SU-DHL-6 (cell line): ENCODE data around the gene ATP9B.
"Not testable (repeated sequence)": the region's sequence is repeated elsewhere in the genome, so short reads cannot be mapped to it uniquely, and the experiment has no call there.

Experiments used
- H2AFZ ChIP-seq: fragments of 200-600 bp; sonication (generic); 2 replicates; pipeline ENCODE4 v1.6.1; 2014; ENCODE audit warnings: low read depth, mild to moderate bottlenecking, moderate library complexity, mixed read lengths, antibody characterized with exemption, low read length; ENCODE audit not compliant: severe bottlenecking
- H3F3A ChIP-seq: fragments of 200-600 bp; shearing (Covaris generic); 2 replicates; pipeline ENCODE4 v1.6.0; 2016; ENCODE audit warnings: antibody characterized with exemption, mild to moderate bottlenecking; ENCODE audit not compliant: insufficient read depth
- H3K27ac ChIP-seq: fragments of 200-600 bp; sonication (generic); 2 replicates; pipeline ENCODE4 v1.5.1; 2016; ENCODE audit warnings: low read depth, mild to moderate bottlenecking, low read length, moderate library complexity, mixed read lengths
- H3K27me3 ChIP-seq: fragments of 200-600 bp; sonication (generic), shearing (Covaris generic); 2 replicates; pipeline ENCODE4 v1.6.0; 2014; ENCODE audit warnings: mild to moderate bottlenecking, low read length
- H3K36me3 ChIP-seq: fragments of 200-600 bp; sonication (generic); 2 replicates; pipeline ENCODE4 v1.6.1; 2014; ENCODE audit warnings: mild to moderate bottlenecking, low read length, mixed read lengths
- H3K4me2 ChIP-seq: fragments of 300-600, 200-600 bp; shearing (Covaris generic), sonication (generic); 2 replicates; pipeline ENCODE4 v1.6.0; 2014; ENCODE audit warnings: low read length, low read depth, mild to moderate bottlenecking; ENCODE audit not compliant: poor library complexity, severe bottlenecking
- H3K4me3 ChIP-seq: fragments of 200-600 bp; sonication (generic); 2 replicates; pipeline ENCODE4 v1.5.1; 2014; ENCODE audit warnings: antibody characterized with exemption, low read length, mild to moderate bottlenecking, mixed read lengths; ENCODE audit not compliant: insufficient read depth, poor library complexity, severe bottlenecking
- H3K79me2 ChIP-seq: fragments of 200-600 bp; sonication (generic); 2 replicates; pipeline ENCODE4 v1.6.1; 2014; ENCODE audit warnings: mild to moderate bottlenecking, low read length, moderate library complexity; ENCODE audit not compliant: insufficient read depth
- H3K9ac ChIP-seq: fragments of 200-600 bp; sonication (generic); 2 replicates; pipeline ENCODE4 v1.7.0; 2014; ENCODE audit warnings: mild to moderate bottlenecking, low read length
- H3K9me2 ChIP-seq: fragments of 200-600 bp; sonication (generic); replicated peaks from 2 replicates; pipeline ENCODE4 v1.6.1; 2014; ENCODE audit warnings: low read length; ENCODE audit not compliant: insufficient read depth
- H3K9me3 ChIP-seq: fragments of 200-600 bp; sonication (generic); 2 replicates; pipeline ENCODE4 v1.6.1; 2014; ENCODE audit warnings: low read length, mixed read lengths; ENCODE audit not compliant: insufficient read depth
- H4K20me1 ChIP-seq: fragments of 200-600 bp; sonication (generic); 2 replicates; pipeline ENCODE4 v1.6.1; 2014; ENCODE audit warnings: low read depth, mild to moderate bottlenecking, antibody characterized with exemption, low read length, moderate library complexity, mixed read lengths
- CTCF ChIP-seq: fragments of 200-600 bp; sonication (generic); IDR thresholded peaks from one replicate; pipeline ENCODE4 v1.5.1; 2017; ENCODE audit warnings: antibody characterized with exemption, mild to moderate bottlenecking, low read length, moderate library complexity; ENCODE audit not compliant: insufficient read depth, poor library complexity, severe bottlenecking
- EZH2phosphoT487 ChIP-seq: fragments of 200-600 bp; sonication (generic), shearing (Covaris generic); conservative IDR thresholded peaks from 2 replicates; pipeline ENCODE4 v1.6.1; 2018; ENCODE audit warnings: mild to moderate bottlenecking, antibody characterized with exemption, low read length, moderate library complexity, mixed read lengths

Gene ATP9B

GRCh38 chr18:79373736-79374135, 304.5 kb downstream of the ATP9B start:
- Histone ChIP-seq H3K9me3 (no peaks in the 10 kb centered on the region), H3K4me2 (no peak overlapping the region), H3K79me2 (no peaks in the 10 kb centered on the region), H3K9ac (no peak overlapping the region), H3K9me2 (no peaks in the 10 kb centered on the region), H4K20me1 (no peaks in the 10 kb centered on the region), H2AFZ (no peak overlapping the region), H3K36me3 (no peaks in the 10 kb centered on the region), H3K27ac (no peak overlapping the region), H3F3A (no peaks in the 10 kb centered on the region), H3K27me3 (no peaks in the 10 kb centered on the region), H3K4me3 (no peak overlapping the region)
- no peak for TF ChIP-seq EZH2phosphoT487

GRCh38 chr18:79374408-79375171, 305.4 kb downstream of the ATP9B start:
- no peak overlapping the region for H3K27ac ChIP-seq
- H3K4me2 ChIP-seq, result no peak overlapping the region
- no peaks in the 10 kb centered on the region for H3K9me3 ChIP-seq
- H3K27me3 ChIP-seq, result no peaks in the 10 kb centered on the region
- no peaks in the 10 kb centered on the region for H3K36me3 ChIP-seq
- no peaks in the 10 kb centered on the region for H3K9me2 ChIP-seq
- no peaks in the 10 kb centered on the region for H3F3A ChIP-seq
- H3K79me2 ChIP-seq, result no peaks in the 10 kb centered on the region
- no peak for TF ChIP-seq EZH2phosphoT487
- no peaks in the 10 kb centered on the region for H4K20me1 ChIP-seq
- H3K4me3 ChIP-seq, result no peak overlapping the region
- H2AFZ ChIP-seq, result no peak overlapping the region
- no peak overlapping the region for H3K9ac ChIP-seq

GRCh38 chr18:79375441-79376154, 306.4 kb downstream of the ATP9B start:
- Histone ChIP-seq H3K4me3 (no peak overlapping the region), H3K9me3 (no peaks in the 10 kb centered on the region), H3F3A (no peaks in the 10 kb centered on the region), H4K20me1 (no peaks in the 10 kb centered on the region), H3K9ac (no peak overlapping the region), H2AFZ (no peak overlapping the region), H3K36me3 (no peaks in the 10 kb centered on the region), H3K79me2 (no peaks in the 10 kb centered on the region), H3K9me2 (no peaks in the 10 kb centered on the region), H3K27ac (no peak overlapping the region), H3K4me2 (no peak overlapping the region), H3K27me3 (no peaks in the 10 kb centered on the region)
- no peak for TF ChIP-seq EZH2phosphoT487
- no peak for TF ChIP-seq CTCF

GRCh38 chr18:79376661-79377060, 307.5 kb downstream of the ATP9B start:
- not testable (repeated sequence) for H3K4me3 ChIP-seq, H3K9ac ChIP-seq, H3K36me3 ChIP-seq, H4K20me1 ChIP-seq, H3K27ac ChIP-seq, H2AFZ ChIP-seq, H3K4me2 ChIP-seq, H3K27me3 ChIP-seq, H3K79me2 ChIP-seq, H3F3A ChIP-seq, H3K9me3 ChIP-seq, H3K9me2 ChIP-seq
